Activated naive CD4-positive, alpha-beta T cell treated with anti-CD3 and anti-CD28 coated beads, Interleukin-2, amount 10 ng/mL, durations not matched to agents 7 days and 5 days (primary cell): ENCODE data around the gene RNF207.

Source experiments
- CTCF ChIA-PET: fragments of 350-600 bp; sonication (Branson Sonifier 250); formaldehyde crosslinking; loops from one replicate; lab custom pipeline; 2021; ENCODE audit warnings: antibody characterized with exemption; lab: Charles Lee
- DNase-seq: peaks from one replicate; pipeline ENCODE4 v3.0.0-alpha.2; 2020
- H3K27ac Mint-ChIP-seq: one replicate; pipeline ENCODE4 v1.8.0; 2021; ENCODE audit warnings: mild to moderate bottlenecking, moderate library complexity, mixed read lengths
- H3K27me3 Mint-ChIP-seq: one replicate; pipeline ENCODE4 v1.8.0; 2021; ENCODE audit warnings: mild to moderate bottlenecking, mixed read lengths
- H3K36me3 Mint-ChIP-seq: one replicate; pipeline ENCODE4 v1.8.0; 2021; ENCODE audit warnings: mixed read lengths
- H3K4me1 Mint-ChIP-seq: one replicate; pipeline ENCODE4 v1.8.0; 2021; ENCODE audit warnings: mixed read lengths
- H3K4me3 Mint-ChIP-seq: one replicate; pipeline ENCODE4 v1.8.0; 2021; ENCODE audit warnings: mild to moderate bottlenecking, moderate library complexity, mixed read lengths
- H3K9me3 Mint-ChIP-seq: one replicate; pipeline ENCODE4 v1.8.0; 2021; ENCODE audit warnings: mixed read lengths

RNF207 gene

GRCh38 chr1:6261615-6261995 is 55.7 kb downstream of the RNF207 start:
- H3K4me1 Mint-ChIP-seq = peaks cover 14% of the 10 kb centered on the region
- CTCF ChIA-PET = interaction anchor here (1.1 kb wide), 1 partner anchor 14 kb away, joined by 4 read pairs; no protein-coding TSS in a partner anchor
- no peak overlapping the region for H3K27ac Mint-ChIP-seq
- H3K9me3 Mint-ChIP-seq = no peaks in the 10 kb centered on the region
- H3K4me3 Mint-ChIP-seq = peak overlapping the region; percentile 66
- H3K36me3 Mint-ChIP-seq = no peaks in the 10 kb centered on the region
- H3K27me3 Mint-ChIP-seq = peaks cover 62% of the 10 kb centered on the region
- DNase-seq = no peak

GRCh38 chr1:6262555-6263420 is 56.9 kb downstream of the RNF207 start:
- Mint-ChIP-seq H3K36me3 (no peaks in the 10 kb centered on the region), H3K4me1 (peaks cover 14% of the 10 kb centered on the region), H3K4me3 (no peak overlapping the region), H3K9me3 (no peaks in the 10 kb centered on the region), H3K27ac (no peak overlapping the region), H3K27me3 (peaks cover 50% of the 10 kb centered on the region)
- CTCF ChIA-PET = interaction anchor here (0.5 to 1.2 kb wide), 3 partner anchors 142 to 605 kb away, joined by 3 to 5 read pairs (median 3); no protein-coding TSS in a partner anchor
- no peak for DNase-seq

DNA sequence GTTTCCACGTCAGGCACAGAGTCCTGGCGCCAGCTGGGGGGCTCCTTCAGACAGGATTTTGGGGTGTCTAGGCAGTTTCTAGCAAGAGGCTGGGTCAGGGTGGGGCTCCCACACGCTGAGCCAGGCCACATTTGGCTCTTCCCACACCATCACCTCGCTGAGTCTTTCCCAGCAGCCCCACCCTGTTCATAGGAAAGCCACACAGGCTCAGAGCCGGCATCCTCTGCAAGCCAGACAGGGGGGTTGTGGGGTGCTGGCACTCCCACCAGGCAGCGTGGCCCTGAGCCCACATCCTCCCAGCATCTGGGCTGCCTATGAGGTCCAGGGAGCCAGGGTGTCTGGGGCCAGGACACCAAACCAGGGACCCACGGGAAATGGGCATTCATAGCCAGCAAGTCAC is 57.8 kb downstream of the RNF207 start:
- H3K4me1 Mint-ChIP-seq = peaks cover 14% of the 10 kb centered on the region
- H3K9me3 Mint-ChIP-seq = no peaks in the 10 kb centered on the region
- H3K36me3 Mint-ChIP-seq = no peaks in the 10 kb centered on the region
- no peak for DNase-seq
- no peak overlapping the region for H3K4me3 Mint-ChIP-seq
- H3K27ac Mint-ChIP-seq = no peak overlapping the region
- peaks cover 41% of the 10 kb centered on the region for H3K27me3 Mint-ChIP-seq
- CTCF ChIA-PET = interaction anchor here (0.6 to 1.2 kb wide), 2 partner anchors 17 to 141 kb away, joined by 3 to 5 read pairs; no protein-coding TSS in a partner anchor

GRCh38 chr1:6265151-6265550 is 59.2 kb downstream of the RNF207 start:
- Mint-ChIP-seq H3K36me3 (no peaks in the 10 kb centered on the region), H3K27me3 (peaks cover 27% of the 10 kb centered on the region), H3K9me3 (no peaks in the 10 kb centered on the region), H3K4me1 (peaks cover 5% of the 10 kb centered on the region), H3K27ac (no peak overlapping the region), H3K4me3 (no peak overlapping the region)
- DNase-seq = no peak
- CTCF ChIA-PET = interaction anchor here (1.4 kb wide), 1 partner anchor 158 kb away, joined by 3 read pairs; no protein-coding TSS in a partner anchor

GRCh38 chr1:6266641-6267040 is 60.7 kb downstream of the RNF207 start:
- H3K9me3 Mint-ChIP-seq = no peaks in the 10 kb centered on the region
- H3K4me1 Mint-ChIP-seq = peaks cover 4% of the 10 kb centered on the region
- no peak overlapping the region for H3K4me3 Mint-ChIP-seq
- no peak for DNase-seq
- CTCF ChIA-PET = no interaction called here
- H3K27ac Mint-ChIP-seq = peak overlapping the region; percentile 19
- H3K27me3 Mint-ChIP-seq = peaks cover 20% of the 10 kb centered on the region
- no peaks in the 10 kb centered on the region for H3K36me3 Mint-ChIP-seq

GRCh38 chr1:6267686-6268322 is 61.9 kb downstream of the RNF207 start:
- Mint-ChIP-seq H3K36me3 (no peaks in the 10 kb centered on the region), H3K4me3 (no peak overlapping the region), H3K9me3 (no peaks in the 10 kb centered on the region), H3K27me3 (peaks cover 9% of the 10 kb centered on the region), H3K27ac (no peak overlapping the region), H3K4me1 (peaks cover 4% of the 10 kb centered on the region)
- CTCF ChIA-PET = no interaction called here
- no peak for DNase-seq

- peaks cover 4% of the 10 kb centered on the region for H3K4me1 Mint-ChIP-seq
- CTCF ChIA-PET = no interaction called here
- H3K9me3 Mint-ChIP-seq = no peaks in the 10 kb centered on the region
- H3K27me3 Mint-ChIP-seq = peaks cover 3% of the 10 kb centered on the region
- no peak for DNase-seq
- no peak overlapping the region for H3K4me3 Mint-ChIP-seq
- no peak overlapping the region for H3K27ac Mint-ChIP-seq
- no peaks in the 10 kb centered on the region for H3K36me3 Mint-ChIP-seq
Observed at GRCh38 chr1:6268415-6268814, 62.5 kb downstream of the RNF207 start.

- no peaks in the 10 kb centered on the region for H3K9me3 Mint-ChIP-seq
- CTCF ChIA-PET = no interaction called here
- no peaks in the 10 kb centered on the region for H3K27me3 Mint-ChIP-seq
- H3K27ac Mint-ChIP-seq = no peak overlapping the region
- DNase-seq = no peak
- H3K36me3 Mint-ChIP-seq = no peaks in the 10 kb centered on the region
- no peak overlapping the region for H3K4me3 Mint-ChIP-seq
- H3K4me1 Mint-ChIP-seq = no peaks in the 10 kb centered on the region
Observed at GRCh38 chr1:6269296-6269695, 63.4 kb downstream of the RNF207 start.

GRCh38 chr1:6269720-6270400 is 63.9 kb downstream of the RNF207 start:
- CTCF ChIA-PET = interaction anchor here (0.5 kb wide), 1 partner anchor 81 kb away, joined by 3 read pairs; no protein-coding TSS in a partner anchor
- H3K36me3 Mint-ChIP-seq = no peaks in the 10 kb centered on the region
- DNase-seq = no peak
- H3K27me3 Mint-ChIP-seq = no peaks in the 10 kb centered on the region
- H3K27ac Mint-ChIP-seq = no peak overlapping the region
- no peaks in the 10 kb centered on the region for H3K9me3 Mint-ChIP-seq
- no peak overlapping the region for H3K4me3 Mint-ChIP-seq
- no peaks in the 10 kb centered on the region for H3K4me1 Mint-ChIP-seq

- no peaks in the 10 kb centered on the region for H3K36me3 Mint-ChIP-seq
- H3K4me1 Mint-ChIP-seq = no peaks in the 10 kb centered on the region
- no peak overlapping the region for H3K27ac Mint-ChIP-seq
- no peaks in the 10 kb centered on the region for H3K27me3 Mint-ChIP-seq
- CTCF ChIA-PET = interaction anchor here (0.5 kb wide), 1 partner anchor 81 kb away, joined by 3 read pairs; no protein-coding TSS in a partner anchor
- H3K9me3 Mint-ChIP-seq = no peaks in the 10 kb centered on the region
- no peak for DNase-seq
- no peak overlapping the region for H3K4me3 Mint-ChIP-seq
Observed at GRCh38 chr1:6270401-6270800, 64.5 kb downstream of the RNF207 start.
